IMR-90 (cell line): ENCODE measurements around the gene SPATA2L. TPM values are rescaled to one million over a fixed set of nuclear protein-coding genes. Genes with fewer than 3 reads are reported as not detected.

ENCODE experiments used
- ATAC-seq: fragments of 200-7000 bp; cut with Tn5 transposase; 2 replicates; pipeline ENCODE4 v1.9.1; 2020; ENCODE audit warnings: low read depth, mild to moderate bottlenecking, moderate library complexity
- BruUV-seq: library from RNA; stranded (reverse); fragments of 400-500 nt; replicated peaks from 2 replicates; lab custom pipeline; 2021; lab: Mats Ljungman, UMichigan
- CTCF ChIA-PET: fragments of 300-600 bp; formaldehyde crosslinking; extraction: SDS; loops from one replicate; lab custom pipeline; 2021; ENCODE audit warnings: antibody characterized with exemption; lab: Yijun Ruan, JAX
- POLR2A ChIA-PET: fragments of 300-600 bp; sonication (Branson Sonifier 250); formaldehyde crosslinking; loops from one replicate; lab custom pipeline; 2022; ENCODE audit warnings: antibody characterized with exemption; ENCODE audit not compliant: unreplicated experiment; lab: Charles Lee
- DNase-seq: peaks from one replicate; pipeline ENCODE4 v3.0.0; 2013
- H2AFZ ChIP-seq: replicated peaks from 2 replicates; pipeline ENCODE3; 2013; ENCODE audit warnings: low read length, mild to moderate bottlenecking; ENCODE audit not compliant: poor library complexity
- H2AK5ac ChIP-seq: 2 replicates; pipeline ENCODE4 v1.6.1; 2013; ENCODE audit warnings: low read depth, low read length, inconsistent platforms
- H2AK9ac ChIP-seq: replicated peaks from 2 replicates; pipeline ENCODE3; 2013; ENCODE audit warnings: mild to moderate bottlenecking, low read depth, low read length, moderate library complexity; ENCODE audit not compliant: poor library complexity
- H2BK120ac ChIP-seq: 2 replicates; pipeline ENCODE4 v1.6.1; 2013; ENCODE audit warnings: low read depth, low read length, inconsistent platforms
- H2BK15ac ChIP-seq: 3 replicates; pipeline ENCODE4 v1.6.1; 2013; ENCODE audit warnings: low read depth, low read length, inconsistent platforms
- H2BK20ac ChIP-seq: 2 replicates; pipeline ENCODE4 v1.6.1; 2013; ENCODE audit warnings: low read depth, mild to moderate bottlenecking, inconsistent platforms, low read length, moderate library complexity
- H2BK5ac ChIP-seq: 2 replicates; pipeline ENCODE4 v1.6.1; 2013; ENCODE audit warnings: mild to moderate bottlenecking, low read depth, low read length, inconsistent platforms; ENCODE audit not compliant: poor library complexity, severe bottlenecking
- H3K14ac ChIP-seq: replicated peaks from 2 replicates; pipeline ENCODE4 v1.6.1; 2013; ENCODE audit warnings: low read depth, low read length, inconsistent platforms
- H3K18ac ChIP-seq: 2 replicates; pipeline ENCODE4 v1.6.1; 2013; ENCODE audit warnings: low read depth, low read length, control low read depth
- H3K23ac ChIP-seq: 2 replicates; pipeline ENCODE4 v1.6.1; 2013; ENCODE audit warnings: low read depth, low read length, inconsistent platforms
- H3K27ac ChIP-seq: 2 replicates; pipeline ENCODE4 v1.5.1; 2013; ENCODE audit warnings: mild to moderate bottlenecking, control low read depth, low read length; ENCODE audit not compliant: insufficient read depth
- H3K27me3 ChIP-seq: 2 replicates; pipeline ENCODE4 v1.6.1; 2013; ENCODE audit warnings: low read length; ENCODE audit not compliant: control insufficient read depth, insufficient read depth
- H3K36me3 ChIP-seq: 2 replicates; pipeline ENCODE4 v1.6.1; 2013; ENCODE audit warnings: low read length, mixed read lengths; ENCODE audit not compliant: control insufficient read depth, insufficient read depth
- H3K4ac ChIP-seq: 2 replicates; pipeline ENCODE4 v1.6.1; 2013; ENCODE audit warnings: low read depth, low read length, inconsistent platforms
- H3K4me1 ChIP-seq: 2 replicates; pipeline ENCODE4 v1.6.1; 2013; ENCODE audit warnings: low read length, mixed read lengths; ENCODE audit not compliant: control insufficient read depth, insufficient read depth
- H3K4me2 ChIP-seq: 2 replicates; pipeline ENCODE4 v1.6.1; 2013; ENCODE audit warnings: low read depth, mild to moderate bottlenecking, control low read depth, low read length, moderate library complexity
- H3K4me3 ChIP-seq: 2 replicates; pipeline ENCODE4 v1.5.1; 2013; ENCODE audit warnings: low read depth, mild to moderate bottlenecking, control low read depth, low read length, moderate library complexity; ENCODE audit not compliant: insufficient read depth
- H3K56ac ChIP-seq: 2 replicates; pipeline ENCODE4 v1.6.1; 2013; ENCODE audit warnings: low read length, inconsistent platforms; ENCODE audit not compliant: insufficient read depth; ENCODE audit errors: extremely low read depth
- H3K79me1 ChIP-seq, 2 experiments: 2 replicates each; pipeline ENCODE4 v1.6.1; 2013; ENCODE audit warnings: low read length in 2 of 2, inconsistent platforms in 1 of 2, low read depth in 1 of 2
- H3K9ac ChIP-seq: 2 replicates; pipeline ENCODE4 v1.6.1; 2013; ENCODE audit warnings: low read depth, low read length, control low read depth
- H3K9me1 ChIP-seq: 2 replicates; pipeline ENCODE4 v1.6.1; 2013; ENCODE audit warnings: low read length, inconsistent platforms; ENCODE audit not compliant: insufficient read depth
- H3K9me3 ChIP-seq: 2 replicates; pipeline ENCODE4 v1.6.1; 2013; ENCODE audit warnings: low read length; ENCODE audit not compliant: control insufficient read depth, insufficient read depth
- H4K20me1 ChIP-seq: 2 replicates; pipeline ENCODE4 v1.6.1; 2013; ENCODE audit warnings: low read length, inconsistent platforms; ENCODE audit not compliant: insufficient read depth
- H4K5ac ChIP-seq: 2 replicates; pipeline ENCODE4 v1.6.1; 2013; ENCODE audit warnings: mild to moderate bottlenecking, low read depth, low read length, control low read depth
- H4K8ac ChIP-seq, 2 experiments: 2 replicates each; pipeline ENCODE4 v1.6.1; 2013; ENCODE audit warnings: low read depth in 2 of 2, low read length in 2 of 2, control low read depth in 1 of 2, inconsistent platforms in 1 of 2
- H4K91ac ChIP-seq: 2 replicates; pipeline ENCODE4 v1.6.1; 2013; ENCODE audit warnings: low read depth, low read length, inconsistent platforms; ENCODE audit not compliant: insufficient read depth
- CEBPB ChIP-seq: IDR thresholded peaks from 2 replicates; pipeline ENCODE4 v1.6.1; 2012; ENCODE audit warnings: low read depth, low read length, improper control_type of control experiment
- POLR2A ChIP-seq: IDR thresholded peaks from 2 replicates; pipeline ENCODE4 v1.6.1; 2012; ENCODE audit warnings: mild to moderate bottlenecking, low read depth, low read length
- WGBS, 2 experiments: methylation state at CpG; one replicate each; pipeline versions ENCODE4 v1.1.5 to v1.1.7; 2013; ENCODE audit warnings: missing lambda C conversion rate in 2 of 2; ENCODE audit not compliant: insufficient read length in 1 of 2; ENCODE audit errors: extremely low coverage in 2 of 2; 5-methylcytosine and 5-hydroxymethylcytosine counted together
- dilution Hi-C: fragments of 300-500 bp; cut with HindIII; formaldehyde crosslinking; loops from one replicate; pipeline ENCODE4 v1.14.3; 2018; ENCODE audit warnings: low sequenced_read_pairs; ENCODE audit not compliant: unreplicated experiment
- in situ Hi-C: fragments of 300-500 bp; cut with MboI; formaldehyde crosslinking; loops from 3 replicates; pipeline ENCODE4 v1.14.3; 2019; ENCODE audit warnings: low sequenced_read_pairs, inconsistent platforms, mixed read lengths
- intact Hi-C: fragments of 100-400 bp; cut with micrococcal nuclease; formaldehyde crosslinking; loops from 2 replicates; pipeline ENCODE4 v1.10.0; 2022
- polyA plus RNA-seq, 3 experiments: library from polyadenylated mRNA; depleted of rRNA; stranded (reverse); fragments of >200 nt; gene quantifications; 2 replicates each; pipeline ENCODE4 v1.2.3, GENCODE V29; 2012; ENCODE audit warnings: low replicate concordance in 1 of 3
- total RNA-seq: library from RNA; depleted of rRNA; stranded (reverse); fragments of >200 nt; gene quantifications from 2 replicates; pipeline ENCODE4 v1.2.3, GENCODE V29; 2012

SPATA2L gene
- total and polyA plus RNA-seq, 2 of the 4 experiments (the other 2 are of a cell fraction), result 4.8 to 6.9 TPM

GRCh38 chr16:89695875-89696669 lies 5.4 kb downstream of the SPATA2L start:
- no peak overlapping the region for H3K4me2 ChIP-seq
- no peak overlapping the region for H2AK5ac ChIP-seq
- H3K56ac ChIP-seq, result no peak overlapping the region
- H2AK9ac ChIP-seq, result peak overlapping the region; percentile 85
- H4K91ac ChIP-seq, result no peak overlapping the region
- dilution Hi-C loops (no loop called here), in situ Hi-C loops (no loop called here), intact Hi-C loops (no loop called here)
- BruUV-seq, result no TSS peak
- DNase-seq, result no peak
- H3K14ac ChIP-seq, result no peak overlapping the region
- no peak overlapping the region for H4K8ac ChIP-seq
- no peak overlapping the region for H3K27ac ChIP-seq
- no peaks in the 10 kb centered on the region for H3K9me3 ChIP-seq
- TF ChIP-seq CEBPB (no peak), POLR2A (peak; percentile 13; the same call in 1 of the 2 replicates)
- no peak overlapping the region for H4K5ac ChIP-seq
- CTCF ChIA-PET, result no interaction called here
- peaks cover 5 to 24% of the 10 kb centered on the region in 2 experiments; a peak in 2 of 4 replicates for H3K79me1 ChIP-seq
- no peak overlapping the region for H3K4ac ChIP-seq
- no peak overlapping the region for H3K9ac ChIP-seq
- H3K27me3 ChIP-seq, result no peaks in the 10 kb centered on the region
- WGBS, 2 experiments, result 81% methylated on average over 8 of the region's 25 CpGs; no CpG with 5 or more reads in 1 of the 2 experiments
- no peak overlapping the region for H3K18ac ChIP-seq
- no peaks in the 10 kb centered on the region for H3K9me1 ChIP-seq
- POLR2A ChIA-PET, result no interaction called here
- no peak for ATAC-seq
- H3K23ac ChIP-seq, result no peak overlapping the region
- H2BK5ac ChIP-seq, result no peak overlapping the region
- peaks cover 45% of the 10 kb centered on the region for H3K36me3 ChIP-seq
- H2BK15ac ChIP-seq, result no peak overlapping the region
- no peak overlapping the region for H2BK120ac ChIP-seq
- no peak overlapping the region for H2AFZ ChIP-seq
- H3K4me3 ChIP-seq, result no peak overlapping the region
- H2BK20ac ChIP-seq, result no peak overlapping the region
- peaks cover 32% of the 10 kb centered on the region for H4K20me1 ChIP-seq
- peaks cover 7% of the 10 kb centered on the region for H3K4me1 ChIP-seq
